ENCODE measurements around the gene COL5A2. TPM values are rescaled to one million over a fixed set of nuclear protein-coding genes. Genes with fewer than 3 reads are reported as not detected.

COL5A2 gene
- total and polyA plus RNA-seq, 2 donors (not counting 3 experiments of a cell fraction or from before 2014, with no cell fraction given) = 47.4 to 123 TPM

GRCh38 chr2:189048189-189048588 is 131.4 kb downstream of the COL5A2 start:
- no peak overlapping the region for H2AFZ ChIP-seq (ENCODE audit: low read depth, low read length)
- H3K9ac ChIP-seq (replicated peaks; ENCODE audit: extremely low read depth, insufficient read depth, low read length) = no peak overlapping the region
- no peaks in the 10 kb centered on the region for H3K27me3 ChIP-seq (ENCODE audit: control insufficient read depth in 2 of 2, insufficient read depth in 2 of 2, low read length in 2 of 2)
- FAIRE-seq = no peak
- intact Hi-C loops (cut with micrococcal nuclease) (no loop called here), dilution Hi-C loops (cut with MboI; ENCODE audit: extremely low pct_ligation_motif_present, low sequenced_read_pairs) (no loop called here)
- H4K20me1 ChIP-seq (replicated peaks; ENCODE audit: control insufficient read depth, extremely low read depth, insufficient read depth, low read length) = no peaks in the 10 kb centered on the region
- POLR2A ChIA-PET = no interaction called here
- H3K4me3 ChIP-seq (replicated peaks in 1 of 3; ENCODE audit: insufficient read depth in 1 of 3, low read depth in 1 of 3, low read length in 3 of 3) = no peak overlapping the region
- no peaks in the 10 kb centered on the region for H3K4me1 ChIP-seq (ENCODE audit: control insufficient read depth, extremely low read depth, insufficient read depth, low read length)
- CTCF ChIA-PET = no interaction called here
- no peaks in the 10 kb centered on the region for H3K79me2 ChIP-seq (ENCODE audit: control insufficient read depth, insufficient read depth, low read length)
- H3K9me1 ChIP-seq (replicated peaks; ENCODE audit: control insufficient read depth, extremely low read depth, insufficient read depth, low read length) = no peaks in the 10 kb centered on the region
- H3K9me3 ChIP-seq (replicated peaks; ENCODE audit: control insufficient read depth, insufficient read depth, low read length) = no peaks in the 10 kb centered on the region
- peaks cover 5 to 14% of the 10 kb centered on the region in 2 experiments for H3K36me3 ChIP-seq (ENCODE audit: control insufficient read depth in 2 of 2, extremely low read depth in 1 of 2, insufficient read depth in 2 of 2, low read length in 2 of 2)
- no peak for TF ChIP-seq EZH2 (IDR thresholded peaks at IDR 0.05; ENCODE audit: borderline replicate concordance, low read depth, low read length, severe bottlenecking)
- TF ChIP-seq MAX (IDR thresholded peaks at IDR 0.05; ENCODE audit: insufficient read depth, insufficient read length) = no peak
- TF ChIP-seq FOS (IDR thresholded peaks at IDR 0.05; ENCODE audit: borderline replicate concordance, insufficient read depth, low read length) = no peak
- no peak for TF ChIP-seq JUN (IDR thresholded peaks at IDR 0.05; ENCODE audit: borderline replicate concordance, insufficient read depth, insufficient read length, low read depth)
- no peak for TF ChIP-seq POLR2A (IDR thresholded peaks at IDR 0.05; ENCODE audit: low read depth, low read length)
- no peak for TF ChIP-seq POLR2AphosphoS5 (IDR thresholded peaks at IDR 0.05; ENCODE audit: insufficient read depth, low read depth, low read length)
- TF ChIP-seq GATA2 (IDR thresholded peaks at IDR 0.05; ENCODE audit: insufficient read depth, insufficient read length, low read depth, low read length) = no peak
- TF ChIP-seq CTCF (IDR thresholded peaks at IDR 0.05; ENCODE audit: extremely low read depth in 1 of 2, insufficient read depth in 1 of 2, low read depth in 1 of 2, low read length in 2 of 2) = no peak
- no peak for TF ChIP-seq MYC (IDR thresholded peaks at IDR 0.05; ENCODE audit: low read depth, low read length)
- no TSS peak for BruUV-seq (replicated peaks)
- no peak overlapping the region for H3K4me2 ChIP-seq (ENCODE audit: insufficient read depth, low read length)
- H3K27ac ChIP-seq (ENCODE audit: insufficient read depth, low read depth, low read length) = no peak overlapping the region
- DNase-seq (ENCODE audit: low read depth, low spot score) = no peak

All from endothelial cell of umbilical vein (primary cell).